ENCODE measurements around the gene ENG.

Gene ENG

GRCh38 chr9:127873886-127874285 lies 19.4 kb upstream of the ENG start:
- H3K36me3 ChIP-seq (ENCODE audit: control insufficient read depth, low read length), result no peaks in the 10 kb centered on the region
- H3K4me3 ChIP-seq (ENCODE audit: low read length), result no peak overlapping the region
- H4K20me1 ChIP-seq (ENCODE audit: control insufficient read depth, insufficient read depth, low read depth, low read length), result no peaks in the 10 kb centered on the region
- H3K79me2 ChIP-seq (ENCODE audit: control insufficient read depth, low read length), result no peaks in the 10 kb centered on the region
- no peaks in the 10 kb centered on the region for H3F3A ChIP-seq (ENCODE audit: control insufficient read depth, insufficient read depth)
- no peaks in the 10 kb centered on the region for H3K9me2 ChIP-seq (replicated peaks; ENCODE audit: control insufficient read depth, low read length)
- no peak for TF ChIP-seq CTCF (IDR thresholded peaks at IDR 0.05; ENCODE audit: low read depth, low read length, poor library complexity, severe bottlenecking)
- no peak for TF ChIP-seq EZH2phosphoT487 (IDR thresholded peaks at IDR 0.05; ENCODE audit: borderline replicate concordance, low read length)
- H3K27me3 ChIP-seq (ENCODE audit: control insufficient read depth, low read length), result no peaks in the 10 kb centered on the region
- peaks cover 4% of the 10 kb centered on the region for H3K4me1 ChIP-seq (ENCODE audit: control insufficient read depth, low read length)
- H3K9me3 ChIP-seq (ENCODE audit: control insufficient read depth, insufficient read depth, low read length), result no peaks in the 10 kb centered on the region
- H3K27ac ChIP-seq (ENCODE audit: low read depth, low read length), result no peak overlapping the region
- no peak overlapping the region for H3K4me2 ChIP-seq (ENCODE audit: low read length)

GRCh38 chr9:127873223-127873691 lies 18.8 kb upstream of the ENG start:
- no peaks in the 10 kb centered on the region for H3K36me3 ChIP-seq (ENCODE audit: control insufficient read depth, low read length)
- H4K20me1 ChIP-seq (ENCODE audit: control insufficient read depth, insufficient read depth, low read depth, low read length), result no peaks in the 10 kb centered on the region
- no peaks in the 10 kb centered on the region for H3K4me1 ChIP-seq (ENCODE audit: control insufficient read depth, low read length)
- TF ChIP-seq CTCF (IDR thresholded peaks at IDR 0.05; ENCODE audit: low read depth, low read length, poor library complexity, severe bottlenecking) (no peak), EZH2phosphoT487 (IDR thresholded peaks at IDR 0.05; ENCODE audit: borderline replicate concordance, low read length) (no peak)
- no peak overlapping the region for H3K27ac ChIP-seq (ENCODE audit: low read depth, low read length)
- H3K4me2 ChIP-seq (ENCODE audit: low read length), result no peak overlapping the region
- H3K9me3 ChIP-seq (ENCODE audit: control insufficient read depth, insufficient read depth, low read length), result no peaks in the 10 kb centered on the region
- no peaks in the 10 kb centered on the region for H3F3A ChIP-seq (ENCODE audit: control insufficient read depth, insufficient read depth)
- no peaks in the 10 kb centered on the region for H3K79me2 ChIP-seq (ENCODE audit: control insufficient read depth, low read length)
- no peak overlapping the region for H3K4me3 ChIP-seq (ENCODE audit: low read length)
- H3K27me3 ChIP-seq (ENCODE audit: control insufficient read depth, low read length), result no peaks in the 10 kb centered on the region
- H3K9me2 ChIP-seq (replicated peaks; ENCODE audit: control insufficient read depth, low read length), result no peaks in the 10 kb centered on the region

GRCh38 chr9:127872369-127873222 lies 18.1 kb upstream of the ENG start:
- no peak overlapping the region for H3K4me3 ChIP-seq (ENCODE audit: low read length)
- H3K4me2 ChIP-seq (ENCODE audit: low read length), result no peak overlapping the region
- no peaks in the 10 kb centered on the region for H3K27me3 ChIP-seq (ENCODE audit: control insufficient read depth, low read length)
- H3K9me3 ChIP-seq (ENCODE audit: control insufficient read depth, insufficient read depth, low read length), result no peaks in the 10 kb centered on the region
- no peak overlapping the region for H3K27ac ChIP-seq (ENCODE audit: low read depth, low read length)
- no peaks in the 10 kb centered on the region for H3K9me2 ChIP-seq (replicated peaks; ENCODE audit: control insufficient read depth, low read length)
- no peaks in the 10 kb centered on the region for H3K4me1 ChIP-seq (ENCODE audit: control insufficient read depth, low read length)
- no peaks in the 10 kb centered on the region for H4K20me1 ChIP-seq (ENCODE audit: control insufficient read depth, insufficient read depth, low read depth, low read length)
- TF ChIP-seq EZH2phosphoT487 (IDR thresholded peaks at IDR 0.05; ENCODE audit: borderline replicate concordance, low read length) (no peak), CTCF (IDR thresholded peaks at IDR 0.05; ENCODE audit: low read depth, low read length, poor library complexity, severe bottlenecking) (no peak)
- no peaks in the 10 kb centered on the region for H3K79me2 ChIP-seq (ENCODE audit: control insufficient read depth, low read length)
- H3F3A ChIP-seq (ENCODE audit: control insufficient read depth, insufficient read depth), result no peaks in the 10 kb centered on the region
- no peaks in the 10 kb centered on the region for H3K36me3 ChIP-seq (ENCODE audit: control insufficient read depth, low read length)

Measured in DOHH2 (cell line).